ENCODE results near the gene PIGX.

- TF ChIP-seq POLR2AphosphoS5 (IDR thresholded peaks at IDR 0.05; ENCODE audit: low read depth) (no peak), EZH2 (IDR thresholded peaks at IDR 0.05; ENCODE audit: low read depth, unreplicated experiment) (no peak), CTCF (conservative IDR thresholded peaks at IDR 0.05; ENCODE audit: low read depth in 2 of 2) (no peak), ETS1 (IDR thresholded peaks at IDR 0.05) (no peak), REST (IDR thresholded peaks at IDR 0.05; ENCODE audit: unreplicated experiment) (no peak), EZH2phosphoT487 (IDR thresholded peaks at IDR 0.05; ENCODE audit: unreplicated experiment) (no peak), JUNB (IDR thresholded peaks at IDR 0.05; ENCODE audit: unreplicated experiment) (no peak)
These were observed 5.8 kb upstream of the PIGX start for GRCh38 chr3:196706327-196706726.
